Spleen (tissue), 13 donors: ENCODE data around the gene CROT. TPM values are rescaled to one million over a fixed set of nuclear protein-coding genes. Genes with fewer than 3 reads are reported as not detected.

ENCODE experiments used
- DNase-seq: peaks from one replicate; pipeline ENCODE4 v3.0.0-alpha.2; 2020
- H3K27ac ChIP-seq, 8 donors: fragments of 200-600 bp; sonication (generic) in 7 of 8; 1 replicate in 4 of 8; 2 replicates in 4 of 8; pipeline versions ENCODE4 v1.5.0 to v1.8.0; 2016 to 2021; ENCODE audit warnings: inconsistent platforms in 4 of 8, mild to moderate bottlenecking in 4 of 8, moderate library complexity in 1 of 8
- H3K27me3 ChIP-seq, 7 donors: fragments of 200-600 bp; sonication (generic) in 6 of 7; replicated peaks in 1 of 7; 1 replicate in 4 of 7; 2 replicates in 3 of 7; pipeline versions ENCODE4 v1.5.0 to v1.8.0; 2016 to 2021; ENCODE audit warnings: inconsistent platforms in 3 of 7, mild to moderate bottlenecking in 1 of 7
- H3K36me3 ChIP-seq, 6 donors: fragments of 200-600 bp; sonication (generic) in 5 of 6; 1 replicate in 4 of 6; 2 replicates in 2 of 6; pipeline versions ENCODE4 v1.5.0 to v1.8.0; 2016 to 2021; ENCODE audit warnings: inconsistent platforms in 2 of 6
- H3K4me1 ChIP-seq, 6 donors: fragments of 200-600 bp; sonication (generic) in 5 of 6; 1 replicate in 3 of 6; 2 replicates in 3 of 6; pipeline versions ENCODE4 v1.5.0 to v1.8.0; 2016 to 2021; ENCODE audit warnings: inconsistent platforms in 3 of 6
- H3K4me3 ChIP-seq, 8 donors: fragments of 200-600 bp; sonication (generic) in 7 of 8; 1 replicate in 4 of 8; 2 replicates in 4 of 8; pipeline versions ENCODE4 v1.5.0 to v1.8.0; 2016 to 2021; ENCODE audit warnings: inconsistent platforms in 4 of 8, mild to moderate bottlenecking in 4 of 8, moderate library complexity in 2 of 8
- H3K9me3 ChIP-seq, 8 donors: fragments of 200-600 bp; sonication (generic) in 7 of 8; 1 replicate in 4 of 8; 2 replicates in 4 of 8; pipeline versions ENCODE4 v1.5.0 to v1.8.0; 2016 to 2021; ENCODE audit warnings: inconsistent platforms in 4 of 8
- CTCF ChIP-seq, 11 experiments: fragments of 200-600 bp in 7 of 11; fragments of 450-650 bp in 4 of 11; sonication (generic) in 4 of 11; IDR thresholded peaks in 8 of 11; conservative IDR thresholded peaks in 3 of 11; 1 replicate in 7 of 11; 2 replicates in 4 of 11; pipeline versions ENCODE4 v1.4.0 to v1.8.0; 2016 to 2021; ENCODE audit warnings: antibody characterized with exemption in 11 of 11, inconsistent platforms in 4 of 11, mild to moderate bottlenecking in 1 of 11
- POLR2A ChIP-seq, 3 donors: fragments of 450-650 bp; IDR thresholded peaks; one replicate each; pipeline ENCODE4 v1.5.1; 2017; ENCODE audit warnings: antibody characterized with exemption in 3 of 3, mild to moderate bottlenecking in 1 of 3
- POLR2AphosphoS5 ChIP-seq, 3 donors: sonication (generic); formaldehyde crosslinking; IDR thresholded peaks; one replicate each; pipeline ENCODE4 v1.5.1; 2017; ENCODE audit warnings: antibody characterized with exemption in 3 of 3
- WGBS, 5 donors: extraction: QIAGEN DNeasy Blood & Tissue Kit in 3 of 5; methylation state at CpG; one replicate each; pipeline versions ENCODE4 v1.1.5 to v1.1.7; 2013 to 2018; 5-methylcytosine and 5-hydroxymethylcytosine counted together
- intact Hi-C: fragments of 100-400 bp; cut with DNase I; formaldehyde crosslinking; loops from one replicate; pipeline ENCODE4 v1.15.0; 2023; ENCODE audit warnings: low total_unique reads
- long read RNA-seq, 2 donors: transcript quantifications; one replicate each; lab custom pipeline, GENCODE V29; 2026
- polyA plus RNA-seq, 3 donors: library from polyadenylated mRNA; stranded (reverse); fragments of 200-250 nt; gene quantifications; one replicate each; pipeline ENCODE4 v1.2.1, GENCODE V29; 2013
- total RNA-seq, 7 donors: library from RNA; depleted of rRNA in 3 of 7; stranded (reverse); fragments of >200 nt in 3 of 7; fragmentation: NEBNext Ultra II Directional in 4 of 7; extraction: Animal tissue kit (Norgen Biotek cat#: 25700) in 4 of 7; gene quantifications; one replicate each; pipeline versions ENCODE4 v1.1.0 to v1.2.1, GENCODE V29; 2016 to 2021
- donor health status: healthy with polysubstance abuse.
- donor health status: DM: no; HTN: no; CAD: no; lungs with moderate emphysema.
- donor health status: DM: no; HTN: no; CAD: no.
- donor health status: Bipolar disorder and iron deficiency.
- donor health status: healthy.
- donor health status: DM: no; HTN: no; CAD: no.
- donor health status: DM: yes; HTN: yes; CAD: no.

The CROT gene
- 10 to 100 TPM in 6 of 7 donors, 1 to 10 TPM in 1; 6.6 to 21.1 (median 12.5) TPM for total RNA-seq
- 1 to 10 TPM; 4.2 to 5.1 (median 4.8) TPM for polyA plus RNA-seq
- long read RNA-seq, donor 1, partial matches to known transcripts: 9 of 12 reads
- long read RNA-seq, donor 1, other reads (novel, unspliced or antisense): 0 of 12 reads
- long read RNA-seq, donor 2, partial matches to known transcripts: 5 of 6 reads
- long read RNA-seq, donor 2, other reads (novel, unspliced or antisense): 0 of 6 reads

- H3K9me3 ChIP-seq: no peaks in the 10 kb centered on the region
- H3K27ac ChIP-seq: peak within 1 kb of the TSS; percentile 88 to 94 (median 91)
- 0 to 1% (median 1%) methylated on average over 23 to 53 of the region's 53 CpGs for WGBS, 5 donors
- H3K4me3 ChIP-seq: peak within 1 kb of the TSS; percentile 68 to 84 (median 74)
- no peaks in the 10 kb centered on the region for H3K27me3 ChIP-seq
- H3K4me1 ChIP-seq: peaks cover 8 to 51% (median 27%) of the 10 kb centered on the region in 6 donors
- DNase-seq: peak; percentile 98
- TF ChIP-seq CTCF (IDR thresholded peaks at IDR 0.05 in 8 of 11, conservative IDR thresholded peaks at IDR 0.05 in 3 of 11) (peak in 5 of 11 experiments; percentile 14 to 50 (median 34)), POLR2AphosphoS5 (IDR thresholded peaks at IDR 0.05) (peak; percentile 90 to 93 (median 92)), POLR2A (IDR thresholded peaks at IDR 0.05) (peak in 1 of 3 donors; percentile 55)
- intact Hi-C loops: no loop called here
- peaks cover 0 to 31% (median 14%) of the 10 kb centered on the region in 6 donors for H3K36me3 ChIP-seq
These were observed at the start of gene CROT for GRCh38 chr7:87345166-87345927. Gene CROT (plus strand): TSS chr7:87345664. CDS start chr7:87349069, 3,405 bp downstream.

GRCh38 chr7:87300756-87301155 is 44.7 kb upstream of the CROT start:
- Histone ChIP-seq H3K9me3 (peaks cover 0 to 41% (median 16%) of the 10 kb centered on the region in 8 donors), H3K4me1 (no peaks in the 10 kb centered on the region), H3K27ac (no peak overlapping the region), H3K27me3 (peaks cover 0 to 10% (median 0%) of the 10 kb centered on the region in 7 donors), H3K4me3 (no peak overlapping the region), H3K36me3 (no peaks in the 10 kb centered on the region)
- TF ChIP-seq CTCF (IDR thresholded peaks at IDR 0.05 in 8 of 11, conservative IDR thresholded peaks at IDR 0.05 in 3 of 11): no peak
- no peak for TF ChIP-seq POLR2AphosphoS5 (IDR thresholded peaks at IDR 0.05)
- TF ChIP-seq POLR2A (IDR thresholded peaks at IDR 0.05): no peak
- no peak for DNase-seq
- intact Hi-C loops: no loop called here

GRCh38 chr7:87310790-87311419 is 34.6 kb upstream of the CROT start:
- H3K27me3 ChIP-seq: no peaks in the 10 kb centered on the region
- H3K9me3 ChIP-seq: no peaks in the 10 kb centered on the region
- H3K4me3 ChIP-seq: no peak overlapping the region
- no peaks in the 10 kb centered on the region for H3K36me3 ChIP-seq
- intact Hi-C loops: no loop called here
- WGBS, 5 donors: 81 to 93% (median 87%) methylated on average over 4 of the region's 4 CpGs
- no peak for DNase-seq
- no peaks in the 10 kb centered on the region for H3K4me1 ChIP-seq
- no peak overlapping the region for H3K27ac ChIP-seq
- TF ChIP-seq CTCF (IDR thresholded peaks at IDR 0.05 in 8 of 11, conservative IDR thresholded peaks at IDR 0.05 in 3 of 11) (no peak), POLR2AphosphoS5 (IDR thresholded peaks at IDR 0.05) (no peak), POLR2A (IDR thresholded peaks at IDR 0.05) (no peak)
